AG10803 (cell line): ENCODE results near the gene DENND4C.

Source experiments
- DNase-seq: peaks from one replicate; pipeline ENCODE4 v3.0.0; 2010; ENCODE audit warnings: low read depth
- H3K4me3 ChIP-seq: 2 replicates; pipeline ENCODE4 v1.5.1; 2011; ENCODE audit warnings: mild to moderate bottlenecking, low read length, control low read depth
- CTCF ChIP-seq: conservative IDR thresholded peaks from 2 replicates; pipeline ENCODE4 v1.5.1; 2011; ENCODE audit warnings: mild to moderate bottlenecking, low read length, control low read depth, inconsistent platforms

Gene DENND4C

GRCh38 chr9:19223724-19224123 lies 6.8 kb upstream of the DENND4C start:
- H3K4me3 ChIP-seq = no peak overlapping the region
- TF ChIP-seq CTCF = no peak
- no peak for DNase-seq

GRCh38 chr9:19224563-19224962 lies 5.9 kb upstream of the DENND4C start:
- DNase-seq = no peak
- H3K4me3 ChIP-seq = no peak overlapping the region
- TF ChIP-seq CTCF = no peak

- peak overlapping the region; percentile 78 for H3K4me3 ChIP-seq
- DNase-seq = no peak
- TF ChIP-seq CTCF = no peak
Observed at GRCh38 chr9:19229595-19230354, 718 bp upstream of the DENND4C start.

GRCh38 chr9:19231126-19231903 lies 822 bp downstream of the DENND4C start:
- no peak for TF ChIP-seq CTCF
- DNase-seq = peak; percentile 13

GRCh38 chr9:19231904-19232822 lies 1.7 kb downstream of the DENND4C start:
- peak; percentile 6 for DNase-seq
- TF ChIP-seq CTCF = no peak
- H3K4me3 ChIP-seq = peak overlapping the region; percentile 78

More at GRCh38 chr9:19231126-19231903, 822 bp downstream of the DENND4C start:
- H3K4me3 ChIP-seq = peak overlapping the region; percentile 78

GRCh38 chr9:19232823-19233194 lies 2.3 kb downstream of the DENND4C start:
- peak overlapping the region; percentile 78 for H3K4me3 ChIP-seq
- peak; percentile 33 for DNase-seq
- TF ChIP-seq CTCF = 0 out of 2 replicates have a peak, but pooled peaks have one; percentile 11
